HepG2 (cell line): ENCODE data around the gene MAN2A2. TPM values are rescaled to one million over a fixed set of nuclear protein-coding genes. Genes with fewer than 3 reads are reported as not detected.

Experiments used
- ATAC-seq: fragments of 200-7000 bp; cut with Tn5 transposase; 3 replicates; pipeline ENCODE4 v1.9.1; 2020; ENCODE audit warnings: mild to moderate bottlenecking, moderate library complexity
- BruUV-seq: library from RNA; stranded (reverse); fragments of 400-500 nt; replicated peaks from 2 replicates; lab custom pipeline; 2021; lab: Mats Ljungman, UMichigan
- CTCF ChIA-PET: fragments of 300-600 bp; formaldehyde crosslinking; extraction: SDS; loops from one replicate; lab custom pipeline; 2021; ENCODE audit warnings: low total read pairs, inconsistent platforms, low intra/inter-chr PET ratio; lab: Yijun Ruan, JAX
- POLR2A ChIA-PET: fragments of 350-600 bp; sonication (Branson Sonifier 250); formaldehyde crosslinking; loops from one replicate; lab custom pipeline; 2020; ENCODE audit warnings: antibody characterized with exemption, inconsistent platforms; lab: Yijun Ruan, JAX
- DNase-seq: peaks from one replicate; pipeline ENCODE4 v3.0.0-alpha.2; 2015; ENCODE audit warnings: low spot score
- FAIRE-seq: peaks from 3 replicates; lab custom pipeline; 2011; peaks lifted over from hg19 to GRCh38; lab: Jason Lieb, UNC
- H2AFZ ChIP-seq: one replicate; pipeline ENCODE4 v1.6.1; 2011; ENCODE audit warnings: low read length, inconsistent platforms
- H3K27ac ChIP-seq: fragments of 300-600 bp; 3 replicates; pipeline ENCODE4 v1.8.0; 2011; ENCODE audit warnings: mixed run types, mild to moderate bottlenecking, mixed read lengths, low read length, inconsistent platforms; ENCODE audit not compliant: insufficient read depth; ENCODE audit errors: extremely low read length
- H3K27me3 ChIP-seq, 2 experiments: fragments of 200-600 bp in 1 of 2; 2 replicates in 1 of 2; 3 replicates in 1 of 2; pipeline versions ENCODE4 v1.6.0 to v1.8.0; 2011; ENCODE audit warnings: low read length in 2 of 2, mild to moderate bottlenecking in 2 of 2, moderate library complexity in 2 of 2, inconsistent platforms in 1 of 2; ENCODE audit not compliant: insufficient read depth in 2 of 2, control insufficient read depth in 1 of 2
- H3K36me3 ChIP-seq, 2 experiments: fragments of 200-600 bp in 1 of 2; replicated peaks in 1 of 2; 2 replicates in 1 of 2; 3 replicates in 1 of 2; pipeline versions ENCODE4 v1.5.1 to v1.8.0; 2011; ENCODE audit warnings: low read length in 2 of 2, inconsistent platforms in 1 of 2; ENCODE audit not compliant: insufficient read depth in 2 of 2, control insufficient read depth in 1 of 2
- H3K4me1 ChIP-seq: 2 replicates; pipeline ENCODE4 v1.5.1; 2012; ENCODE audit warnings: low read length, inconsistent platforms; ENCODE audit not compliant: insufficient read depth
- H3K4me2 ChIP-seq: 2 replicates; pipeline ENCODE4 v1.6.0; 2011; ENCODE audit warnings: low read depth, low read length, inconsistent platforms
- H3K4me3 ChIP-seq, 3 experiments: fragments of 200-600 bp in 1 of 3; sonication (generic), shearing (Covaris generic) in 1 of 3; replicated peaks in 1 of 3; 2 replicates each; pipeline ENCODE4 v1.5.1; 2011 to 2016; ENCODE audit warnings: low read length in 3 of 3, inconsistent platforms in 2 of 3, low read depth in 2 of 3, mild to moderate bottlenecking in 2 of 3, control low read depth in 1 of 3, mixed read lengths in 1 of 3; ENCODE audit not compliant: insufficient read depth in 1 of 3
- H3K79me2 ChIP-seq: one replicate; pipeline ENCODE4 v1.6.1; 2011; ENCODE audit warnings: low read length, inconsistent platforms; ENCODE audit not compliant: insufficient read depth
- H3K9ac ChIP-seq: 2 replicates; pipeline ENCODE4 v1.6.0; 2011; ENCODE audit warnings: mild to moderate bottlenecking, low read depth, low read length, inconsistent platforms; ENCODE audit not compliant: insufficient read depth
- H3K9me3 ChIP-seq: 2 replicates; pipeline ENCODE4 v1.5.1; 2012; ENCODE audit warnings: mild to moderate bottlenecking, low read length
- H4K20me1 ChIP-seq: 2 replicates; pipeline ENCODE4 v1.6.0; 2011; ENCODE audit warnings: inconsistent platforms, mild to moderate bottlenecking, low read length, moderate library complexity; ENCODE audit not compliant: insufficient read depth
- BHLHE40 ChIP-seq: IDR thresholded peaks from 2 replicates; pipeline ENCODE4 v1.6.1; 2011; ENCODE audit warnings: low read length, improper control_type of control experiment
- FOSL2 ChIP-seq: sonication (generic); formaldehyde crosslinking; IDR thresholded peaks from 2 replicates; pipeline ENCODE4 v1.4.0; 2020; ENCODE audit warnings: missing genetic modification reagents
- HOXA9 ChIP-seq: sonication (generic); formaldehyde crosslinking; IDR thresholded peaks from 2 replicates; pipeline ENCODE4 v1.8.1; 2022; ENCODE audit warnings: missing genetic modification reagents, mild to moderate bottlenecking, moderate library complexity, borderline replicate concordance
- NONO ChIP-seq, 2 experiments: fragments of 450-650 bp in 1 of 2; sonication (generic) in 1 of 2; formaldehyde crosslinking in 1 of 2; IDR thresholded peaks in 1 of 2; conservative IDR thresholded peaks in 1 of 2; 2 replicates each; pipeline versions ENCODE4 v1.6.1 to v1.8.0; 2017 to 2022; ENCODE audit warnings: mild to moderate bottlenecking in 1 of 2, missing genetic modification reagents in 1 of 2, moderate library complexity in 1 of 2
- SYNCRIP ChIP-seq: fragments of 200-400 bp; formaldehyde crosslinking; IDR thresholded peaks from 2 replicates; pipeline ENCODE4 v1.6.1; 2018; ENCODE audit warnings: mild to moderate bottlenecking, low read depth, low read length; ENCODE audit not compliant: insufficient read depth
- YEATS2 ChIP-seq: sonication (generic); formaldehyde crosslinking; IDR thresholded peaks from 2 replicates; pipeline ENCODE4 v1.4.0; 2020; ENCODE audit warnings: missing genetic modification reagents, borderline replicate concordance
- ZFYVE20 ChIP-seq: sonication (generic); formaldehyde crosslinking; IDR thresholded peaks from 2 replicates; pipeline ENCODE4 v1.8.0; 2023; ENCODE audit warnings: low read depth, mild to moderate bottlenecking, moderate library complexity, missing genetic modification reagents, borderline replicate concordance
- ZNF460 ChIP-seq: sonication (generic); formaldehyde crosslinking; IDR thresholded peaks from 2 replicates; pipeline ENCODE4 v1.5.1; 2020; ENCODE audit warnings: missing genetic modification reagents, mild to moderate bottlenecking, borderline replicate concordance
- WGBS: methylation state at CpG from one replicate; pipeline ENCODE4 v1.1.6; 2017; ENCODE audit warnings: low lambda C conversion rate; 5-methylcytosine and 5-hydroxymethylcytosine counted together
- in situ Hi-C: cut with HindIII; loops from 2 replicates; pipeline ENCODE4 v1.10.0; 2017; ENCODE audit warnings: low pct_unique_long_range_greater_than_20kb; ENCODE audit not compliant: extremely low pct_ligation_motif_present
- intact Hi-C: fragments of 100-400 bp; cut with micrococcal nuclease; formaldehyde crosslinking; loops from one replicate; pipeline ENCODE4 v1.10.0; 2022; ENCODE audit not compliant: unreplicated experiment
- polyA plus RNA-seq, 8 experiments: library from polyadenylated mRNA; depleted of rRNA in 3 of 8; stranded (reverse) in 7 of 8; unstranded in 1 of 8; fragments of >200 nt; fragmentation: Illumina TruSeq in 4 of 8; extraction: Trizol in 4 of 8; gene quantifications; 2 replicates each; pipeline versions ENCODE4 v1.2.1 to v1.2.3, GENCODE V29; 2011 to 2016; ENCODE audit warnings: low read depth in 4 of 8, missing spikeins in 1 of 8, mixed read lengths in 1 of 8; ENCODE audit not compliant: insufficient read depth in 1 of 8
- total RNA-seq, 5 experiments: library from RNA; depleted of rRNA; stranded (reverse); fragments of >200 nt; fragmentation: Illumina TruSeq; extraction: Trizol; gene quantifications; 2 replicates each; pipeline ENCODE4 v1.2.3, GENCODE V29; 2016; ENCODE audit warnings: low read depth in 1 of 5
- TF ChIP-seq, protein P1 (sequence below): sonication (generic); formaldehyde crosslinking; IDR thresholded peaks from 2 replicates; pipeline ENCODE4 v1.5.1; 2020; ENCODE audit warnings: mild to moderate bottlenecking, missing genetic modification reagents, moderate library complexity

The MAN2A2 gene
- total and polyA plus RNA-seq, 2 of the 13 experiments (the other 11 are each of a cell fraction or from before 2014, with no cell fraction given) = 17.5 to 51.5 TPM

DNA sequence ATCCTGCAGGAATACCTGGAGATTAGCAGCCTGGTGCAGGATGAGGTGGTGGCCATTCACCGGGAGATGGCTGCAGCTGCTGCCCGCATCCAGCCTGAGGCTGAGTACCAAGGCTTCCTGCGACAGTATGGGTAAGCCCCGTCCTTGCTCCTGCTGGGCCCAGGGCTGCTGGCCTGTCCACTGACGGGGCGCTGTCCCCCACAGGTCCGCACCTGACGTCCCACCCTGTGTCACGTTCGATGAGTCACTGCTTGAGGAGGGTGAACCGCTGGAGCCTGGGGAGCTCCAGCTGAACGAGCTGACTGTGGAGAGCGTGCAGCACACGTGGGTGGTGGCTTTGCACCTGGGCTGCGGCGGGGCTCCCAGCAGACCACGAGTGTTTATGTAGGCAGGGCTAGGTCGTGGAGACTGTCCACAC is 13.8 kb upstream of the MAN2A2 start:
- no peak overlapping the region for H3K4me3 ChIP-seq
- in situ Hi-C loops = loop anchor here (5.0 kb wide), 2 partner anchors 72 to 242 kb away; no protein-coding TSS in a partner anchor
- H3K27me3 ChIP-seq = peaks cover 0 to 7% of the 10 kb centered on the region in 2 experiments; a peak in 2 of 5 replicates
- ChIA-PET CTCF (no interaction called here), POLR2A (interaction anchor here (1.6 kb wide), 1 partner anchor 42 kb away, joined by 6 read pairs; no protein-coding TSS in a partner anchor)
- no peak overlapping the region for H3K9ac ChIP-seq
- no peaks in the 10 kb centered on the region for H4K20me1 ChIP-seq
- no peak overlapping the region for H2AFZ ChIP-seq
- TF ChIP-seq ZFYVE20 = no peak
- TF ChIP-seq, protein P1, sequence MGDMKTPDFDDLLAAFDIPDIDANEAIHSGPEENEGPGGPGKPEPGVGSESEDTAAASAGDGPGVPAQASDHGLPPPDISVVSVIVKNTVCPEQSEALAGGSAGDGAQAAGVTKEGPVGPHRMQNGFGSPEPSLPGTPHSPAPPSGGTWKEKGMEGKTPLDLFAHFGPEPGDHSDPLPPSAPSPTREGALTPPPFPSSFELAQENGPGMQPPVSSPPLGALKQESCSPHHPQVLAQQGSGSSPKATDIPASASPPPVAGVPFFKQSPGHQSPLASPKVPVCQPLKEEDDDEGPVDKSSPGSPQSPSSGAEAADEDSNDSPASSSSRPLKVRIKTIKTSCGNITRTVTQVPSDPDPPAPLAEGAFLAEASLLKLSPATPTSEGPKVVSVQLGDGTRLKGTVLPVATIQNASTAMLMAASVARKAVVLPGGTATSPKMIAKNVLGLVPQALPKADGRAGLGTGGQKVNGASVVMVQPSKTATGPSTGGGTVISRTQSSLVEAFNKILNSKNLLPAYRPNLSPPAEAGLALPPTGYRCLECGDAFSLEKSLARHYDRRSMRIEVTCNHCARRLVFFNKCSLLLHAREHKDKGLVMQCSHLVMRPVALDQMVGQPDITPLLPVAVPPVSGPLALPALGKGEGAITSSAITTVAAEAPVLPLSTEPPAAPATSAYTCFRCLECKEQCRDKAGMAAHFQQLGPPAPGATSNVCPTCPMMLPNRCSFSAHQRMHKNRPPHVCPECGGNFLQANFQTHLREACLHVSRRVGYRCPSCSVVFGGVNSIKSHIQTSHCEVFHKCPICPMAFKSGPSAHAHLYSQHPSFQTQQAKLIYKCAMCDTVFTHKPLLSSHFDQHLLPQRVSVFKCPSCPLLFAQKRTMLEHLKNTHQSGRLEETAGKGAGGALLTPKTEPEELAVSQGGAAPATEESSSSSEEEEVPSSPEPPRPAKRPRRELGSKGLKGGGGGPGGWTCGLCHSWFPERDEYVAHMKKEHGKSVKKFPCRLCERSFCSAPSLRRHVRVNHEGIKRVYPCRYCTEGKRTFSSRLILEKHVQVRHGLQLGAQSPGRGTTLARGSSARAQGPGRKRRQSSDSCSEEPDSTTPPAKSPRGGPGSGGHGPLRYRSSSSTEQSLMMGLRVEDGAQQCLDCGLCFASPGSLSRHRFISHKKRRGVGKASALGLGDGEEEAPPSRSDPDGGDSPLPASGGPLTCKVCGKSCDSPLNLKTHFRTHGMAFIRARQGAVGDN = no peak; the same call in 1 of the 2 replicates
- no peak for TF ChIP-seq YEATS2
- TF ChIP-seq NONO (IDR thresholded peaks at IDR 0.05) = no peak
- no peak for TF ChIP-seq NONO (CRISPR knock-in tag; conservative IDR thresholded peaks at IDR 0.05)
- no peak for TF ChIP-seq HOXA9 (CRISPR knock-in tag)
- TF ChIP-seq ZNF460 = no peak
- TF ChIP-seq BHLHE40 = peak; percentile 40; the same call in 1 of the 2 replicates
- TF ChIP-seq SYNCRIP = no peak
- TF ChIP-seq FOSL2 (CRISPR knock-in tag) = peak; percentile 46
- peaks cover 22% of the 10 kb centered on the region for H3K4me1 ChIP-seq
- no peak overlapping the region for H3K27ac ChIP-seq
- 0% methylated on average over 3 of the region's 18 CpGs for WGBS
- BruUV-seq = no TSS peak
- H3K4me2 ChIP-seq = no peak overlapping the region
- no peak for FAIRE-seq
- H3K9me3 ChIP-seq = no peaks in the 10 kb centered on the region
- intact Hi-C loops = loop anchor here (5.0 kb wide), 1 partner anchor 43 kb away; the partner anchor contains the start of gene HDDC3
- no peak for ATAC-seq
- no peaks in the 10 kb centered on the region for H3K79me2 ChIP-seq
- no peak for DNase-seq
- no peaks in the 10 kb centered on the region for H3K36me3 ChIP-seq
